Stomach (tissue), 9 donors: ENCODE measurements around the gene SGF29. TPM values are rescaled to one million over a fixed set of nuclear protein-coding genes. Genes with fewer than 3 reads are reported as not detected.
"Not testable (repeated sequence)": the region's sequence is repeated elsewhere in the genome, so short reads cannot be mapped to it uniquely, and the experiment has no call there.

ENCODE experiments used
- DNase-seq, 2 donors: peaks; one replicate each; pipeline versions ENCODE4 v3.0.0 to v3.0.0-alpha.2; 2013 to 2019
- H3K27ac ChIP-seq, 5 donors: fragments of 200-600 bp in 4 of 5; sonication (generic) in 4 of 5; one replicate each; pipeline ENCODE4 v1.5.1; 2013 to 2019; ENCODE audit warnings: mild to moderate bottlenecking in 1 of 5, moderate library complexity in 1 of 5
- H3K27me3 ChIP-seq, 3 donors: fragments of 200-600 bp; sonication (generic); one replicate each; pipeline ENCODE4 v1.5.1; 2017 to 2019; ENCODE audit warnings: mixed run types in 1 of 3
- H3K36me3 ChIP-seq, 4 donors: fragments of 200-600 bp; sonication (generic); 1 replicate in 3 of 4; 2 replicates in 1 of 4; pipeline ENCODE4 v1.5.1; 2016 to 2019
- H3K4me1 ChIP-seq, 4 donors: fragments of 200-600 bp; sonication (generic); one replicate each; pipeline ENCODE4 v1.5.1; 2016 to 2019
- H3K4me3 ChIP-seq, 4 donors: fragments of 200-600 bp; sonication (generic) in 3 of 4; one replicate each; pipeline ENCODE4 v1.5.1; 2016 to 2019; ENCODE audit warnings: mild to moderate bottlenecking in 1 of 4
- H3K9me3 ChIP-seq, 4 donors: fragments of 200-600 bp; sonication (generic); one replicate each; pipeline ENCODE4 v1.5.1; 2016 to 2019
- EP300 ChIP-seq: sonication (generic); formaldehyde crosslinking; IDR thresholded peaks from one replicate; pipeline ENCODE4 v1.6.1; 2017; ENCODE audit warnings: antibody characterized with exemption
- POLR2A ChIP-seq, 4 donors: fragments of 450-650 bp; IDR thresholded peaks; one replicate each; pipeline ENCODE4 v1.6.1; 2016; ENCODE audit warnings: antibody characterized with exemption in 4 of 4, control low read depth in 2 of 4, mild to moderate bottlenecking in 1 of 4, moderate library complexity in 1 of 4
- POLR2AphosphoS5 ChIP-seq, 3 donors: sonication (generic); formaldehyde crosslinking; IDR thresholded peaks; one replicate each; pipeline ENCODE4 v1.6.1; 2016; ENCODE audit warnings: antibody characterized with exemption in 3 of 3
- WGBS, 5 donors: extraction: QIAGEN DNeasy Blood & Tissue Kit in 3 of 5; methylation state at CpG; one replicate each; pipeline versions ENCODE4 v1.1.5 to v1.1.7; 2013 to 2018; 5-methylcytosine and 5-hydroxymethylcytosine counted together
- intact Hi-C: fragments of 100-400 bp; cut with DNase I; formaldehyde crosslinking; loops from one replicate; pipeline ENCODE4 v1.15.1; 2023; ENCODE audit warnings: low total_unique reads
- polyA plus RNA-seq, 3 donors: library from polyadenylated mRNA; stranded (reverse); fragments of 200-250 nt; gene quantifications; one replicate each; pipeline ENCODE4 v1.2.3, GENCODE V29; 2013
- total RNA-seq, 5 donors: library from RNA; depleted of rRNA; stranded (reverse); fragments of >200 nt; gene quantifications; one replicate each; pipeline versions ENCODE4 v1.1.0 to v1.2.3, GENCODE V29; 2014 to 2016
- TF ChIP-seq, protein P1 (sequence below), 7 experiments: fragments of 450-650 bp in 4 of 7; fragments of 200-600 bp in 3 of 7; sonication (generic) in 3 of 7; IDR thresholded peaks; one replicate each; pipeline ENCODE4 v1.5.1; 2016 to 2019; ENCODE audit warnings: antibody characterized with exemption in 7 of 7, control low read depth in 2 of 7, mild to moderate bottlenecking in 1 of 7
- donor health status: healthy with polysubstance abuse.
- donor health status: Bipolar disorder and iron deficiency.
- donor health status: healthy.

SGF29 gene
- total and polyA plus RNA-seq, 8 donors: 4.3 to 115 (median 33.0) TPM

DNA sequence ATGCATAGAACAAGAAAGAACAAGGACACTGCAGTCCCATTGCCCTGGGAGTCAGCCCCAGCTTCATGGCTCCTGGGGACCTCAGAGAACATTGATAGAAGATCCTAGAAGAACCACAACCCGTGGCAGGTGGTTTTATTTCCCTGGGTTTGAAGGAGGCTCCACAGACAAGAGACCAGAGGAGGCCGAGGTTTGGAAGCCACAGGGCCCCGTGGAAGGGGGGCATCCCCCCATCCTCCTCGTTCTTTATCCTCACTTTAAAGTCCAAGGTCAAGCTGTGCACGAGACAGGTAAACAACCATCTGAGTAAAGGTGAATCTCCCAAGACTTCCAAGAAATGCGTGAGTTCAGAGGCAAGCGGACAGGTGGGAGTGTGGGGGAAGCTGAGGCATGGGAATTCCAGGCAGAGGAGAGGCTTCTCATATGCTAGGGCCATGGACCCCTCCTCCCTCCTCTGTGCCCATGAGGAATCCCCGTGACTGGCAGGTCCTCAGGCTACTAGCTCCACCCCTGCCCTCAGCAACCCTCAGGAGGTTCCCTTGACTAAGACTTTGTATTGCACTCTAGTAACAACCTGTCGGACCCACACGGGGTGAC is 57.0 kb downstream of the SGF29 start:
- H3K4me1 ChIP-seq: peaks cover 12 to 37% (median 21%) of the 10 kb centered on the region in 4 donors
- H3K27me3 ChIP-seq: peaks cover 0 to 6% (median 0%) of the 10 kb centered on the region in 3 donors
- peak overlapping the region in 1 of 4 donors; percentile 31 for H3K4me3 ChIP-seq
- H3K27ac ChIP-seq: peak overlapping the region; percentile 10 to 80 (median 65)
- DNase-seq: peak in 1 of 2 donors; percentile 26
- intact Hi-C loops: no loop called here
- 66 to 78% (median 70%) methylated on average over 10 of the region's 10 CpGs for WGBS, 5 donors
- TF ChIP-seq POLR2A (IDR thresholded peaks at IDR 0.05) (no peak), EP300 (no peak), POLR2AphosphoS5 (IDR thresholded peaks at IDR 0.05) (no peak)
- TF ChIP-seq, protein P1, sequence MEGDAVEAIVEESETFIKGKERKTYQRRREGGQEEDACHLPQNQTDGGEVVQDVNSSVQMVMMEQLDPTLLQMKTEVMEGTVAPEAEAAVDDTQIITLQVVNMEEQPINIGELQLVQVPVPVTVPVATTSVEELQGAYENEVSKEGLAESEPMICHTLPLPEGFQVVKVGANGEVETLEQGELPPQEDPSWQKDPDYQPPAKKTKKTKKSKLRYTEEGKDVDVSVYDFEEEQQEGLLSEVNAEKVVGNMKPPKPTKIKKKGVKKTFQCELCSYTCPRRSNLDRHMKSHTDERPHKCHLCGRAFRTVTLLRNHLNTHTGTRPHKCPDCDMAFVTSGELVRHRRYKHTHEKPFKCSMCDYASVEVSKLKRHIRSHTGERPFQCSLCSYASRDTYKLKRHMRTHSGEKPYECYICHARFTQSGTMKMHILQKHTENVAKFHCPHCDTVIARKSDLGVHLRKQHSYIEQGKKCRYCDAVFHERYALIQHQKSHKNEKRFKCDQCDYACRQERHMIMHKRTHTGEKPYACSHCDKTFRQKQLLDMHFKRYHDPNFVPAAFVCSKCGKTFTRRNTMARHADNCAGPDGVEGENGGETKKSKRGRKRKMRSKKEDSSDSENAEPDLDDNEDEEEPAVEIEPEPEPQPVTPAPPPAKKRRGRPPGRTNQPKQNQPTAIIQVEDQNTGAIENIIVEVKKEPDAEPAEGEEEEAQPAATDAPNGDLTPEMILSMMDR (IDR thresholded peaks at IDR 0.05): no peak
- H3K9me3 ChIP-seq: no peaks in the 10 kb centered on the region
- peaks cover 0 to 22% (median 12%) of the 10 kb centered on the region in 4 donors for H3K36me3 ChIP-seq

DNA sequence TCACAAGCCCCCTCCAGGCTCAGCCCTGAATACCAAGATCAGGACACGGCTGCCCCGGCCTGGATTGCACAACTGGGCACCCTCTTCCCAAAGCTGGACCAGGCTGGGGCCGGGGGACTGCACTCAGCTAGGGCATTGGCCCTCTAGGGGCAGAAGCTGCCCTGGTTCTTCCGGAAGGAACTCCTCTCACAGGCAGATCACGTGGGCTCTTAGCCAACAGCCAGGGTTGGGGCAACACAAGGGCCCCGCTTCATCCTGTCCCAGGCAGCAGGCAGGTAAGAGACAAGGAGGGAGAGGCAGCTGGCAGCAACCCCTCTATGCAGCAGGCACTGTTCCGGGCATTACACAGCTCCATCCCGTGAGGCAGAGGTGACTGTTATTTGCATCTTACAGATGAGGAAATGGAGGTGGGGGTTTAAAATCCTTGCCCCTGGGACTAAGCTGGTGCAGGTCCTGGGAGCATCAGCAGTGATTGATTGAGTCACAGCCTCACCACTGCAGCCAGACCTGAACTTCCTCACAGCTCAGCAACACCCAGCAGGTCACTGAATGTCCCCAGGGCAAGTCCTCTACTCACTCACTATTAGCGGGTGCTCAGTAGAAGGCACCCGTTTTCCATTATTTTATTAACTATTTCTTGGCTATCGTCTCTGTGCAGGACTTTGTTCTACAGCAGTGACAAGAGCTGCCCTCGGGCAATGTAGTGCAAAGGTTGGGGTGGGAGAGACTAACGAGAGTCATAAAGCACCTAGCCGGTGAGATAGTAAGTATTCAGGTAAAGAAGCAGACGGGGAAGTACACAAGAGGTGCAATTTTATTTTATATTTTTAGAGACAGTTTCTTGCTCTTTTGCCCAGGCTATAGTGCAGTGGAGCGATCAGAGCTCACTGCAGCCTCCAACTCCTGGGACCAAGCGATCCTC is 58.9 kb downstream of the SGF29 start:
- no CpG with 5 or more reads among the region's 17 CpGs for WGBS, 5 donors
- H3K27ac ChIP-seq, H3K27me3 ChIP-seq, H3K36me3 ChIP-seq, H3K4me3 ChIP-seq, DNase-seq, intact Hi-C loops, H3K9me3 ChIP-seq: not testable (repeated sequence)
- peaks cover 12 to 37% (median 21%) of the 10 kb centered on the region in 4 donors for H3K4me1 ChIP-seq

DNA sequence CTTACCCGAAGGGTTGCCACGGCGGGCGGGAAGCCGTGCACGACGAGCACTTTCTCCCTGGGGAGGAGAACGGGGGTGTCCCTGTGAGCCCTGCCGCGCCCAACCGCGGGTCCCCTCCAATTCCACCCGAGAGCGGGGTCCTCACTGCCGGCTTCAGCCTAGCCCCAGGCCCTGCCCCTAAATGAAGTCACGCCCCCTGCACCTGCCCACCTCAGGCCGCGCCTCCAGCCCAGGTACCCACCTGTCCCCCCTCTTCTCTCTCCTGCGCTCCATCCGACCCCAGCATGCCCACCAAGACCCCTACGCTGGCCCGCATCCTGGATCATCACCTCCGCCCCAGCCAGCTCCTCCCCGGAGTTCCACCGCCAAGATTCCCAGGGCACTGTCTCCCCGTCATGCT is 60.2 kb downstream of the SGF29 start:
- H3K4me3 ChIP-seq, intact Hi-C loops, H3K36me3 ChIP-seq, H3K27me3 ChIP-seq, H3K27ac ChIP-seq, H3K9me3 ChIP-seq, DNase-seq: not testable (repeated sequence)
- H3K4me1 ChIP-seq: peaks cover 12 to 25% (median 20%) of the 10 kb centered on the region in 4 donors
- 25 to 70% (median 56%) methylated on average over 2 to 7 of the region's 26 CpGs; no CpG with 5 or more reads in 1 of the 5 donors for WGBS, 5 donors

DNA sequence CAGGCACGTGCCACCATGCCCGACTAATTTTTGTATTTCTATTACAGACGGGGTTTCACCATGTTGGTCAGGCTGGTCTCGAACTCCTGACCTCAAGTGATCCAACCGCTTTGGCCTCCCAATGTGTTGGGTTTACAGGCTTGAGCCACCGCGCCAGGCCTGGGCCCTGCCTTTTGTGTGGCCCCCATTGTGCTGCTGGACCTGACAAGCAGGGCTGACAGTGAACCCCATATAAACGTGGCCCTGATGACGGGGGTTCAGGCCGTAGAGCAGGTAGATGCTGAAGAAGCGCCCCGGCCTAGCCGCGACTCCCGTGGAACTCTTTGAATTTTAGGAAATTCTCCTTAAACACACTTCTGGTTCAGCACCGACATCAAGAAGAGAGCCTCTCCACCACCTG is 60.8 kb downstream of the SGF29 start:
- peaks cover 0 to 14% (median 2%) of the 10 kb centered on the region in 4 donors for H3K36me3 ChIP-seq
- intact Hi-C loops, H3K27me3 ChIP-seq, DNase-seq, H3K4me3 ChIP-seq, H3K27ac ChIP-seq, H3K9me3 ChIP-seq: not testable (repeated sequence)
- H3K4me1 ChIP-seq: peaks cover 10 to 18% (median 14%) of the 10 kb centered on the region in 4 donors
- WGBS, 5 donors: 81 to 86% (median 86%) methylated on average over 13 to 16 of the region's 16 CpGs

DNA sequence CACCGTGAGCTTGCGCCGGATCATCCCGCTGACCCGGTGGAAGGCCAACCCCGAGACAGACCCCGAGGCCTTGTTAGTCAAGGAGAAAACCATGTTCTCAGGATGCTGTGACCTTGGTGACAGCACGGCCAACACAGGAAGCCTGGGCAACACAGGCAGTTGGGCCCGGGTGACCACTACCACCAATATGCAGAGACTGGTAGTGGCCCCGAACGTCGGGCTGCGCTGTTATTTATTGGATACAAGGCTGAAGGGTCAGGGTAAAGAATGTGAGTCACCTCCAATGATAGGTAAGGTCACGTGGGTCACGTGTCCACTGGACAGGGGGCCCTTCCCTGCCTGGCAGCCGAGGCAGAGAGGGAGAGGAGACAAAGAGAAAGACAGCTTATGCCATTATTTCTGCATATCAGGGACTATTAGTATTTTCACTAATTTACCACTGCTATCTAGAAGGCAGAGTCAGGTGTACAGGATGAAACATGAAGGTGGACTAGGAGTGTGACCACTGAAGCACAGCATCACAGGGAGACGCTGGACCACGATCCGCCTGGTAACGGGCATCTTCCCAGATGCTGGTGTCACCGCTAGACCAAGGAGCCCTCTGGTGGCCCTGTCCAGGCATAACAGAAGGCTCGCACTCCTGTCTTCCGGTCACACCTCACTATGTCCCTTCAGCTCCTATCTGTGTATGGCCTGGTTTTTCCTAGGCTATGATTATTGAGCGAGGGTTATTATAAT is 61.9 kb downstream of the SGF29 start:
- DNase-seq: peak; percentile 60 to 71
- H3K4me1 ChIP-seq, H3K27me3 ChIP-seq, H3K4me3 ChIP-seq, intact Hi-C loops, H3K9me3 ChIP-seq, H3K27ac ChIP-seq: not testable (repeated sequence)
- H3K36me3 ChIP-seq: peaks cover 0 to 14% (median 2%) of the 10 kb centered on the region in 4 donors
- peak in 1 of 3 donors; percentile 23 for TF ChIP-seq POLR2AphosphoS5 (IDR thresholded peaks at IDR 0.05)
- TF ChIP-seq, protein P1 (IDR thresholded peaks at IDR 0.05): peak in 5 of 7 experiments; percentile 56 to 74 (median 70)
- WGBS, 5 donors: 15 to 50% (median 48%) methylated on average over 11 to 18 of the region's 24 CpGs
